Adrenal gland (tissue), 12 donors: ENCODE measurements around the gene SPATA16. TPM values are rescaled to one million over a fixed set of nuclear protein-coding genes. Genes with fewer than 3 reads are reported as not detected.

ENCODE experiments used
- DNase-seq, 7 donors: peaks; one replicate each; pipeline ENCODE4 v3.0.0-alpha.2; 2019 to 2020
- H3K27ac ChIP-seq, 5 donors: fragments of 200-600 bp; sonication (generic) in 4 of 5; 1 replicate in 3 of 5; 2 replicates in 2 of 5; pipeline versions ENCODE4 v1.5.1 to v1.8.0; 2016 to 2020; ENCODE audit warnings: mild to moderate bottlenecking in 1 of 5
- H3K27me3 ChIP-seq: fragments of 200-600 bp; 2 replicates; pipeline ENCODE4 v1.8.0; 2021
- H3K36me3 ChIP-seq, 2 donors: fragments of 200-600 bp; replicated peaks in 1 of 2; 1 replicate in 1 of 2; 2 replicates in 1 of 2; pipeline versions ENCODE4 v1.5.1 to v1.8.0; 2018 to 2022
- H3K4me1 ChIP-seq, 2 donors: fragments of 200-600 bp; replicated peaks in 1 of 2; 1 replicate in 1 of 2; 2 replicates in 1 of 2; pipeline versions ENCODE4 v1.5.1 to v1.8.0; 2018 to 2021
- H3K4me3 ChIP-seq, 4 donors: fragments of 200-600 bp; sonication (generic) in 3 of 4; one replicate each; pipeline ENCODE4 v1.5.1; 2016 to 2018
- H3K9me3 ChIP-seq, 3 donors: fragments of 200-600 bp; sonication (generic) in 1 of 3; replicated peaks in 1 of 3; 1 replicate in 2 of 3; 2 replicates in 1 of 3; pipeline versions ENCODE4 v1.5.1 to v1.8.0; 2016 to 2021
- POLR2A ChIP-seq, 2 donors: fragments of 450-650 bp; IDR thresholded peaks; one replicate each; pipeline ENCODE4 v1.6.1; 2017; ENCODE audit warnings: antibody characterized with exemption in 2 of 2, mild to moderate bottlenecking in 2 of 2, moderate library complexity in 1 of 2
- WGBS, 4 donors: extraction: QIAGEN DNeasy Blood & Tissue Kit in 2 of 4; methylation state at CpG; one replicate each; pipeline versions ENCODE4 v1.1.5 to v1.1.7; 2013 to 2017; 5-methylcytosine and 5-hydroxymethylcytosine counted together
- intact Hi-C, 2 donors: fragments of 100-400 bp; cut with DNase I; formaldehyde crosslinking; loops; one replicate each; pipeline versions ENCODE4 v1.14.1 to v1.15.0; 2022 to 2023
- polyA plus RNA-seq, 3 donors: library from polyadenylated mRNA; stranded (reverse); fragments of 200-250 nt in 2 of 3; fragments of 350-450 nt in 1 of 3; fragmentation: Illumina TruSeq in 1 of 3; extraction: RNeasy Lipid Tissue Mini Kit (QIAGEN cat#74804) in 1 of 3; gene quantifications; one replicate each; pipeline ENCODE4 v1.2.3, GENCODE V29; 2013 to 2014
- total RNA-seq, 9 donors: library from RNA; depleted of rRNA in 4 of 9; stranded (reverse); fragments of >200 nt in 4 of 9; fragments of 120-200 nt in 1 of 9; fragmentation: NEBNext Ultra II Directional in 1 of 9; extraction: Animal tissue kit (Norgen Biotek cat#: 25700) in 1 of 9; gene quantifications; one replicate each; pipeline versions ENCODE4 v1.1.0 to v1.2.4, GENCODE V29; 2013 to 2023
- TF ChIP-seq, protein P1 (sequence below), 6 experiments: fragments of 450-650 bp in 4 of 6; fragments of 200-600 bp in 2 of 6; sonication (generic) in 1 of 6; IDR thresholded peaks; 1 replicate in 5 of 6; 2 replicates in 1 of 6; pipeline versions ENCODE4 v1.5.1 to v1.8.0; 2016 to 2021; ENCODE audit warnings: antibody characterized with exemption in 6 of 6, mild to moderate bottlenecking in 2 of 6, moderate library complexity in 1 of 6
- donor health status: healthy with polysubstance abuse.
- donor health status: Bipolar disorder and iron deficiency.
- donor health status: DM: yes; HTN: yes; CAD: no.
- donor health status: DM: no; HTN: no; CAD: no.
- donor health status: DM: no; HTN: no; CAD: no.
- donor health status: DM: yes; HTN: yes; CAD: no.

SPATA16 gene
- total and polyA plus RNA-seq, 12 donors: not detected

DNA sequence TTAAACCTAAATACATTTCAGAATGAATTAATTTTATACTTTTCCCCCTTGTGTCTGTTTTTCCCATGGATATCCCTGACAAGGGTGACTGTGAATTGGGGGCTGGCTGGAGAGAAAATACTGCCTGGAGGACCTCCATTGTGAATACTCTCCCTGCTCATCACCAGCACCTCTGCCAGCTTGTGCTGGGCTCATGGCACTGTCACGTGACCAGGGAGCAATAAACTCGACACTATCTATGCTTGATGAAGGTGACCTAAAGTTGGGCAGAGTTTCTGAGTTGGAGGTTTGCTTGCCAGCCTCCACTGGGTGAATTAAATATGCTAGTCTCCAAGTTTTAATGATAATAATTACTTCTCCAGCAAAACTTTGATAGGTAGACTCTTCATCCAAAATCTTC, 189.5 kb downstream of the SPATA16 start:
- 30 to 86% (median 39%) methylated on average over 2 of the region's 2 CpGs for WGBS, 4 donors

DNA sequence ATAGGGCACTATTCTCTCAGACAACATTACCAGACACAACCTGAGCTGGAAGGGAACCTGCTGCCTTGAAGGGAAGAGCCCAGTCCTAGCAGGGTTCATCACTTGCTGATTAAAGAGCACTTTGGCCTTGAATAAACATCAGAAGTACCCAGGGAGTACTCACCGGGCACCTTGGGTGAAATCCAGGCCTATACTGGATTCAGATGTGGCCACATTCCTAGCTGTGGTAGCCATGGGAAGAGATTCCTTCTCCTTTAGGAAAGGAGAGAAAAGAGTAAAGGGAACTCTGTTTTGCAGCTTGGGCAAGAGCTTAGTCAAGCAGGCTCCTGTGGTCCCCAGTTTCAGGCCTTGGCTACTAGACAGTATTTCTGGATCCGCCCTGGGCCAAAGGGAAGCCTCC, 195.0 kb downstream of the SPATA16 start:
- 59 to 77% (median 74%) methylated on average over 2 of the region's 2 CpGs for WGBS, 4 donors

More for the DNA sequence above, 189.5 kb downstream of the SPATA16 start:
- H3K9me3 ChIP-seq: no peaks in the 10 kb centered on the region
- H3K27me3 ChIP-seq: no peaks in the 10 kb centered on the region
- H3K36me3 ChIP-seq: no peaks in the 10 kb centered on the region
- H3K4me1 ChIP-seq: no peaks in the 10 kb centered on the region
- no peak for DNase-seq
- H3K27ac ChIP-seq: no peak overlapping the region
- TF ChIP-seq, protein P1, sequence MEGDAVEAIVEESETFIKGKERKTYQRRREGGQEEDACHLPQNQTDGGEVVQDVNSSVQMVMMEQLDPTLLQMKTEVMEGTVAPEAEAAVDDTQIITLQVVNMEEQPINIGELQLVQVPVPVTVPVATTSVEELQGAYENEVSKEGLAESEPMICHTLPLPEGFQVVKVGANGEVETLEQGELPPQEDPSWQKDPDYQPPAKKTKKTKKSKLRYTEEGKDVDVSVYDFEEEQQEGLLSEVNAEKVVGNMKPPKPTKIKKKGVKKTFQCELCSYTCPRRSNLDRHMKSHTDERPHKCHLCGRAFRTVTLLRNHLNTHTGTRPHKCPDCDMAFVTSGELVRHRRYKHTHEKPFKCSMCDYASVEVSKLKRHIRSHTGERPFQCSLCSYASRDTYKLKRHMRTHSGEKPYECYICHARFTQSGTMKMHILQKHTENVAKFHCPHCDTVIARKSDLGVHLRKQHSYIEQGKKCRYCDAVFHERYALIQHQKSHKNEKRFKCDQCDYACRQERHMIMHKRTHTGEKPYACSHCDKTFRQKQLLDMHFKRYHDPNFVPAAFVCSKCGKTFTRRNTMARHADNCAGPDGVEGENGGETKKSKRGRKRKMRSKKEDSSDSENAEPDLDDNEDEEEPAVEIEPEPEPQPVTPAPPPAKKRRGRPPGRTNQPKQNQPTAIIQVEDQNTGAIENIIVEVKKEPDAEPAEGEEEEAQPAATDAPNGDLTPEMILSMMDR (IDR thresholded peaks at IDR 0.05): no peak
- TF ChIP-seq POLR2A (IDR thresholded peaks at IDR 0.05): no peak
- intact Hi-C loops: no loop called here
- H3K4me3 ChIP-seq: no peak overlapping the region

DNA sequence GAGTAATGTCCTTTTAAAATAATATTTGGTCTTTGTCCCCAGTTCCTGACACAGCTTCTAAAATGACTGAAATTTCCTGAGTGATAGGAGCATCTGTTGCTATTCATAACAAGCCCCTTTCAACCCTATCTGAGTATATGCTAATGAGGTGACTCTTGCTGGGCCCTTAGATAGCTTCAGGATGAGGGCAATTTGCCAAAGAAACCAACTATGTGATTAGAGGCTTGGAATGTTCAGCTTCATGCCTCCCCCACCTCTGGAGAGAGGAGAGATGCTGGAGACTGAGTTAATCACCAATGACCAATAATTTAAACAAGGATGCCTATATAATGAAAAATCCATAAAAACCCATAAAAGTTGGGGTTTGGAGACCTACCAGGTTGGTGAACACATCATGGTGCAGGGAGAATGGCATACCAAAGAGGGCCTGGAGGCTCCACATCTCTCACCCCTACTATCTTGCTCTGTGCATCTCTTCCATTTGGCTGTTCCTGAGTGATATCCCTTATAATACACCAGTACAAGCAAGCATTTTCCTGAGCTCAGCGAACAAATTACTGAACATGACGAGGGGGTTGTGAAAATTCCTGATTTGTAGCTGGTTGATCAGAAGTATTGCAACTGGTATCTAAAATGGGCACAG, 201.3 kb downstream of the SPATA16 start:
- no peak for DNase-seq
- Histone ChIP-seq H3K27ac (no peak overlapping the region), H3K4me1 (no peaks in the 10 kb centered on the region), H3K36me3 (no peaks in the 10 kb centered on the region), H3K9me3 (no peaks in the 10 kb centered on the region), H3K27me3 (no peaks in the 10 kb centered on the region), H3K4me3 (no peak overlapping the region)
- intact Hi-C loops: no loop called here
- 68 to 90% (median 83%) methylated on average over 2 of the region's 2 CpGs for WGBS, 4 donors
- no peak for TF ChIP-seq POLR2A (IDR thresholded peaks at IDR 0.05)
- TF ChIP-seq, protein P1 (IDR thresholded peaks at IDR 0.05): no peak

More for the DNA sequence above, 195.0 kb downstream of the SPATA16 start:
- no peak for DNase-seq
- intact Hi-C loops: no loop called here
- no peak for TF ChIP-seq POLR2A (IDR thresholded peaks at IDR 0.05)
- TF ChIP-seq, protein P1 (IDR thresholded peaks at IDR 0.05): no peak
- H3K27me3 ChIP-seq: no peaks in the 10 kb centered on the region
- H3K4me1 ChIP-seq: no peaks in the 10 kb centered on the region
- H3K4me3 ChIP-seq: no peak overlapping the region
- H3K9me3 ChIP-seq: no peaks in the 10 kb centered on the region
- no peak overlapping the region for H3K27ac ChIP-seq
- no peaks in the 10 kb centered on the region for H3K36me3 ChIP-seq

DNA sequence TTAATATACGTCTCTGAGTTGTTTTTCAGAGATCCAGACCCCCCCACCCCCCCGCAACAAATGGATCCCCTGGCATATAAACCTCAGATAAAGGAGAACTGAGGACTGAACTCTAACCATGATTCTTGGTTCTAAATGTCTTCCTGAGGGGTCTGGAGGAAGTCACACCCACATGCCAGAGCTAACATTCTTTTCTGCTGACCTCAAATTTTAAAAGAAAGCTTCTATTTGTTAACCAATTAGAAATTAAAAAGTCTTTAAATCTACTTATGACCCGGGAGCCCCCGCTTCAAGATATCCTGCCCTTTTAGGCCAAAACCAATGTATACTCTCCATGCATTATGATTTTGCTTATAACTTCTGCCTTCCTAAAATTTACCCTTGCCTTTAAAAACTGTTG, 202.2 kb downstream of the SPATA16 start:
- Histone ChIP-seq H3K36me3 (no peaks in the 10 kb centered on the region), H3K9me3 (no peaks in the 10 kb centered on the region), H3K4me1 (no peaks in the 10 kb centered on the region), H3K4me3 (no peak overlapping the region), H3K27ac (no peak overlapping the region), H3K27me3 (no peaks in the 10 kb centered on the region)
- DNase-seq: no peak
- WGBS, 4 donors: 62 to 71% (median 68%) methylated on average over 4 of the region's 4 CpGs
- TF ChIP-seq POLR2A (IDR thresholded peaks at IDR 0.05): no peak
- TF ChIP-seq, protein P1 (IDR thresholded peaks at IDR 0.05): no peak
- intact Hi-C loops: no loop called here
